BJ (cell line): Measurements from ENCODE around the gene ARPIN. TPM values are rescaled to one million over a fixed set of nuclear protein-coding genes. Genes with fewer than 3 reads are reported as not detected.

Experiments used
- CTCF ChIA-PET: fragments of 350-600 bp; formaldehyde crosslinking; extraction: SDS; loops from one replicate; lab custom pipeline; 2021; ENCODE audit warnings: antibody characterized with exemption, inconsistent platforms; lab: Yijun Ruan, JAX
- POLR2A ChIA-PET: fragments of 300-600 bp; sonication (Branson Sonifier 250); formaldehyde crosslinking; extraction: SDS; loops from one replicate; lab custom pipeline; 2021; ENCODE audit warnings: antibody characterized with exemption; lab: Charles Lee
- DNase-seq: peaks from one replicate; pipeline ENCODE4 v3.0.0-alpha.2; 2011; ENCODE audit warnings: low read depth
- H3K27me3 ChIP-seq: 2 replicates; pipeline ENCODE4 v1.6.0; 2011; ENCODE audit warnings: low read length; ENCODE audit not compliant: control insufficient read depth, insufficient read depth
- H3K36me3 ChIP-seq: 2 replicates; pipeline ENCODE4 v1.5.1; 2011; ENCODE audit warnings: low read length; ENCODE audit not compliant: control insufficient read depth, insufficient read depth
- H3K4me3 ChIP-seq: 2 replicates; pipeline ENCODE4 v1.5.1; 2011; ENCODE audit warnings: low read depth, mild to moderate bottlenecking, control low read depth, low read length
- CTCF ChIP-seq: IDR thresholded peaks from 2 replicates; pipeline ENCODE4 v1.5.1; 2011; ENCODE audit warnings: low read depth, mild to moderate bottlenecking, control low read depth, inconsistent platforms, low read length, moderate library complexity; ENCODE audit not compliant: insufficient read depth
- polyA plus RNA-seq: library from polyadenylated mRNA; depleted of rRNA; stranded (reverse); fragments of >200 nt; gene quantifications from 2 replicates; pipeline ENCODE4 v1.2.3, GENCODE V29; 2011

Gene ARPIN
- polyA plus RNA-seq, 1 experiment, result 11.2 TPM

DNA sequence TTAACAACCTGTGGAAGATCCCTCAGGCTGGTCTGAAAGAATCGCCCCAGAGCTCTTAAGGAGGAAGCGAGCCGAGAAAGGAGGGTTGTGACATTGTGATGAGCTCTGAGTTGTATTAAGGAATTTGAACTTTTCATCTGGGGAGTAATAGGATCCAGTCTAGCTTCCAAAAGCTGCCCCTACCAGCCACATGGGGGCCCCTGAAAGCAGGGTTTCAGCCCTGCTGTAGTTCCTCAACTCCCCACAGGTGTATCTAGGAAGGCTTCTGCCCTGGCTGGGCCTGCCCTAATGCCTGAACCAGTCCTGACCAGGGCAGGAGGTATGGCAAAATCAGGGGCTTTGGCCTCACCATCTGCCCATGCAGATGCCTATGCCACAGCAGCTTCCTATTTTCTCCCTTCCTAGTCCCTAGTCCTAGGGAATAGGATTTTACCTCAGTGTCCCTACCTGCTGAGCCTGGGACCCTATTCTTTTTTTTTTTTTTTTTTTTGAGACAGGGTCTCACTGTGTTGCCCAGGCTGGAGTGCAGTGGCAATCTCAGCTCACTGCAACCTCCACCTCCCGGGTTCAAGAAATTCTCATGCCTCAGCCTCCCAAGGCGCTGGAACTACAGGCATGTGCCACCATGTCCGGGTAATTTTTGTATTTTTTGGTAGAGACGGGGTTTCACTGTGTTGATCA, 14.0 kb downstream of the ARPIN start:
- Histone ChIP-seq H3K27me3 (no peaks in the 10 kb centered on the region), H3K36me3 (peaks cover 8% of the 10 kb centered on the region), H3K4me3 (no peak overlapping the region)
- no peak for DNase-seq
- ChIA-PET POLR2A (interaction anchor here (0.5 kb wide), 1 partner anchor 110 kb away, joined by 3 read pairs; no protein-coding TSS in a partner anchor), CTCF (interaction anchor here (0.6 to 3.3 kb wide), 12 partner anchors 10 to 192 kb away, joined by 3 to 23 read pairs (median 4); partner anchors contain the start of gene ARPIN)
- TF ChIP-seq CTCF, result peak; percentile 72

GRCh38 chr15:89898146-89898545, 14.6 kb downstream of the ARPIN start:
- no peak for DNase-seq
- Histone ChIP-seq H3K36me3 (peaks cover 5% of the 10 kb centered on the region), H3K27me3 (no peaks in the 10 kb centered on the region), H3K4me3 (no peak overlapping the region)
- ChIA-PET CTCF (interaction anchor here (0.6 to 3.3 kb wide), 12 partner anchors 9 to 192 kb away, joined by 3 to 23 read pairs (median 4); partner anchors contain the start of gene ARPIN), POLR2A (no interaction called here)
- no peak for TF ChIP-seq CTCF

DNA sequence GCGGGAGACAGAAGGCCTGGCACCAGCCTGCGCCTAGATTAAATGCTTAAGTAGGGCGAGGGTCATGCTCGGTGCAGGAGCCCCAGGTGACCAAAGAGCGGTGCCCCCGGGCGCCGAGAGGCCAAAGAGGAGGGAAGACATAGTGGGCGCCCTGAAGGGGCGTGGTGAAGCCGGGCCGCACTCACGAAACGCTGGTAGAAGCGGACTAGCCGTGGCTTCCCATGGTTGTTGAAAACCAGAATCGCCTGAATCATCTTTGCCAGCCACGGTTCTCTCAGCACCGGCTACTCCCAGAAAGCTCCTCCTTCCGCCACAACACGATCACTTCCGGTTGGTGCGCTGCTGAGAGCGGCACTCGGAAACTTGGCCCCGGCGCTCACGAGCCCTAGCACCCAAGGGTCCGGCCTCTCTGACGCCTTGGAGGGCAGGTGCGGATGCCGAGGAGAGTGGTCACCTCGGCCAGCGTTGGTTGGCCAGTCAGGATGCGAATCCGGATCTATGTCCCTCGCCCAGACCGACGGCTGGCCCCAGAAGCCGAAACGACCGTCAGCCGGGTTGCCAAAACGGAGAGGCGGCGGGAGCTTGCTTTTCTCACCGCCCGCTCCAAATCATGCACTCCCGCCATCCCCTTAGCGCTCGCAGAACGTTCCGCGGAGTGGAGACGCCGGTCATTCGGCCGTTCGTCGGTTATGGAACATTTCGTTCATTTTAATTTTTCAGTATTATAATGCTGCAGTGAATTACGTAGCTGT, 18.9 kb downstream of the ARPIN start, which contains the start of gene AP3S2:
AP3S2 (minus strand) TSS at position 299 of the 752 bp plus-strand sequence; CDS start at position 254, 45 bp downstream.
- ChIA-PET POLR2A (interaction anchor here (0.5 to 0.8 kb wide), 3 partner anchors 19 to 939 kb away, joined by 4 to 5 read pairs (median 4); partner anchors contain the start of gene ARPIN), CTCF (interaction anchor here (1.0 to 1.3 kb wide), 5 partner anchors 17 to 154 kb away, joined by 3 to 4 read pairs (median 3); no protein-coding TSS in a partner anchor)
- no peak for TF ChIP-seq CTCF
- no peaks in the 10 kb centered on the region for H3K36me3 ChIP-seq
- H3K4me3 ChIP-seq, result peak within 1 kb of the TSS; percentile 55
- peak; percentile 41 for DNase-seq
- H3K27me3 ChIP-seq, result no peaks in the 10 kb centered on the region

DNA sequence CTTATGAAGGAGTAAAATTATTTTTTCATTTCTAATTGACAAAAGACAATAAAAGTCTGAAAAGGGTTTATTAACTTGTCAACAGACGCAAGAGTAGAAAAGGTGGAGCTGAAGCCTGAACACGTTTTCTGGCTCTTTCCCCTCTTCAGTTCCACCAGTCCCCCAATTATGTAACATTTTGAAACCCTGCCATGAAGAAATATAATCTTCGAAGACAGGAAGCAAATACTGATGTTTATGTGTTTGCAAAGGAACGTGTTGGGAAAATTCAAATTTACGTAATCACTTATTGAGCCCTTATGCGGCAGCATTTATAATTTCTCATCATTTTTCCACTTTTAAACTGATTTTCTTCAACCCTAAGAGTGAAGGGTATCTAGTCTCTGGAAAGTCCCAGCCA, 19.7 kb downstream of the ARPIN start:
- POLR2A ChIA-PET, result no interaction called here
- Histone ChIP-seq H3K4me3 (peak overlapping the region; percentile 55), H3K27me3 (no peaks in the 10 kb centered on the region), H3K36me3 (0 out of 2 replicates have a peak, but pooled peaks cover 3% of the 10 kb centered on the region)
- CTCF ChIA-PET, result interaction anchor here (1.0 to 2.5 kb wide), 2 partner anchors 16 to 142 kb away, joined by 3 to 11 read pairs; partner anchors contain the start of gene MESP1
- DNase-seq, result no peak
- no peak for TF ChIP-seq CTCF
